ENCODE data around the gene PPP2R2C. TPM values are rescaled to one million over a fixed set of nuclear protein-coding genes. Genes with fewer than 3 reads are reported as not detected.

The PPP2R2C gene
- total RNA-seq, 1 experiment from 2014 or later: 32.9 TPM

DNA sequence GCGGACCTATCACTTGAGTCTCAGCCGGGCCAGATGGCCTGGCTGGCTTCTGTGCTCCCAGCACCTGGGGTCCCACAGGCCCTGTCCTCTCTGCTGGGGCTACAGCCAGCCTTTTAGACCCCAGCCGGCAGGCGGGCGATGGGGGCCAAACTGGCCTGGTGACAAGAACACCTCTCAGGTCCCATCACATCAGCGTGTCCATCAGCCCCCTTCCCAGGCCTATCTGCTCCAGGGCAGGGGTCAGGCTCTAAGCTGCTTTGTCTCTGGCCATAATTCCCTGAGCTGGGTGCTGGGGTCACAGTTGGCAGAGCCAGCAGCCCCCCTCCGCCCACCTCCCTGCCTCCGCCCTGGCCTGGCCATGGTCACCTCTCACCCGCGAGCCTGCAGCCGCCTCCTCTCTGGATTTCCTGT lies 77.7 kb downstream of the PPP2R2C start:
- ATAC-seq: no peak
- CTCF ChIA-PET: no interaction called here
- DNase-seq (ENCODE audit: low read depth, low spot score): no peak

More for the DNA sequence above, 77.7 kb downstream of the PPP2R2C start:
- Histone ChIP-seq H3K9ac (ENCODE audit: low read length) (no peak overlapping the region), H3K27ac (ENCODE audit: low read depth, low read length) (no peak overlapping the region), H3K27me3 (ENCODE audit: insufficient read depth, low read length) (no peaks in the 10 kb centered on the region; the same call in 1 of the 2 replicates), H4K20me1 (ENCODE audit: insufficient read depth) (no peaks in the 10 kb centered on the region), H3K79me2 (ENCODE audit: insufficient read depth, low read length) (no peaks in the 10 kb centered on the region), H2AFZ (ENCODE audit: low read depth, low read length, poor library complexity, severe bottlenecking) (no peak overlapping the region), H3K9me2 (ENCODE audit: insufficient read depth) (no peaks in the 10 kb centered on the region), H3K36me3 (ENCODE audit: control insufficient read depth in 1 of 2, insufficient read depth in 2 of 2, low read length in 2 of 2) (no peaks in the 10 kb centered on the region), H3K4me1 (ENCODE audit: control insufficient read depth in 1 of 2, insufficient read depth in 2 of 2, low read length in 2 of 2) (peaks cover 15 to 40% of the 10 kb centered on the region in 2 experiments), H3K4me3 (replicated peaks in 1 of 2; ENCODE audit: low read depth in 1 of 2, low read length in 2 of 2) (no peak overlapping the region), H3K9me3 (ENCODE audit: control insufficient read depth in 1 of 2, insufficient read depth in 1 of 2, low read depth in 1 of 2, low read length in 2 of 2) (no peaks in the 10 kb centered on the region), H3K4me2 (ENCODE audit: low read length) (no peak overlapping the region)
- intact Hi-C loops (cut with micrococcal nuclease): loop anchor here (5.0 kb wide), 1 partner anchor 73 kb away; no protein-coding TSS in a partner anchor
- POLR2A ChIA-PET: no interaction called here
- RAD21 ChIA-PET (ENCODE audit: low non-redundant PET in 1 of 2, low total read pairs in 2 of 2, uncharacterized antibody in 2 of 2, unreplicated experiment in 2 of 2): no interaction called here
- BruUV-seq (replicated peaks): no TSS peak
- no peak for TF ChIP-seq MAX (IDR thresholded peaks at IDR 0.05)
- no peak for TF ChIP-seq SRF (IDR thresholded peaks at IDR 0.05; ENCODE audit: low read depth)
- TF ChIP-seq ZFX (IDR thresholded peaks at IDR 0.05): no peak
- no peak for TF ChIP-seq EZH2phosphoT487 (IDR thresholded peaks at IDR 0.05; ENCODE audit: borderline replicate concordance)
- no peak for TF ChIP-seq CBX3 (IDR thresholded peaks at IDR 0.05; ENCODE audit: low read depth)
- no peak for TF ChIP-seq POLR2A (IDR thresholded peaks at IDR 0.05; ENCODE audit: borderline replicate concordance, extremely low read depth, insufficient read depth, insufficient read length)
- TF ChIP-seq RAD21 (IDR thresholded peaks at IDR 0.05; ENCODE audit: low read depth): no peak
- TF ChIP-seq TCF7L2 (IDR thresholded peaks at IDR 0.05; ENCODE audit: borderline replicate concordance, extremely low read depth, insufficient read depth, insufficient read length): no peak
- TF ChIP-seq EZH2 (IDR thresholded peaks at IDR 0.05): no peak
- TF ChIP-seq POLR2AphosphoS5 (IDR thresholded peaks at IDR 0.05; ENCODE audit: low read depth, low read length): no peak
- TF ChIP-seq REST (IDR thresholded peaks at IDR 0.05; ENCODE audit: low read depth): no peak
- no peak for TF ChIP-seq CTCF (IDR thresholded peaks at IDR 0.05 in 2 of 3, conservative IDR thresholded peaks at IDR 0.05 in 1 of 3; ENCODE audit: borderline replicate concordance in 1 of 3, insufficient read depth in 1 of 3, low read depth in 2 of 3, low read length in 2 of 3)

Data from HCT116 (cell line).